NCI-H748 treated with DMSO at 0.1 percent for 48 hours (cell line): Measurements from ENCODE around the gene EIF2S2.

Experiments used
- DNase-seq: peaks from one replicate; lab custom pipeline; 2025; lab: John Stamatoyannopoulos, UW

EIF2S2 gene

DNA sequence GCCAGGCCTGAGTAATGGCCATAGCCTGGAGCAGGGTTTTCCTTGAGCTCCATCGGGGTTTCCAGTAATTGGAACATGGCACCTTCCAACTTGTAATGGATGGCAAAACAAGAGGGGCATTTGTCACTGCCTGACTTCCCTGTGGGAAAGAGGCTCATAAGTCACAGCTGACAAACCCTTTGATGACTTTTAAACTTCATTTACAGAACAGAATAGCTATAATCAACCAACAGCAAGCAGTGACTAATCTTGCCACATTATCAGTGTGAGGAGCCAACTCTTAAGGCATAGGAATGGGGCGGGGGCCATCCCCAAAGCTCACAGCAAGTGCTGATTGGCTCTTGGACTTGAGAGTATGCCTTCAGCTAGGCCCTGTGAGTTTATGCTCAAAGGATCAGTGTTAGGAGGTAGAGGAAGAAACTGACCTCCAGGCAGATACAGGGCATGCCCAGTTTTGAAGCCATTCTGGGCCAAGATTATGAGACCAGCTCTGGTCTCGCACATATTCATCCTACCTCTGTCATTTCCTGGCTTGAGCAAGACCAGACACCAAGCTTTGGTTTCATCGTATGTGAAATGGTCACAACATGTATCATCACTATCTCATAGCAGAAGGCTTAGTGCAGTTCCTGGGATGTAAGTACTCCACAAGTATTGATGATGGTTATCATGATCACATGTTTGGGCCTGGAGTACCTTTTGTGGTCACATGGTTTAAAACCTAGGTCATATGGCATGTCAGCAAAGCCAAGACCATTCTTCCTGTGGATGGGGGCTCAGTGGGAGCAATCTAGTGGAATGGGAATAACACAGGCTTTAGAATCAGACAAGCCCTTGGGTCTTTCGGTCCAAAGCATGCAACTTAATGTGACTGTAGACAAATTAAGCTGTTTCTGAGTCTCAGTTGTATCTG lies 49.2 kb downstream of the EIF2S2 start:
- DNase-seq: no peak

DNA sequence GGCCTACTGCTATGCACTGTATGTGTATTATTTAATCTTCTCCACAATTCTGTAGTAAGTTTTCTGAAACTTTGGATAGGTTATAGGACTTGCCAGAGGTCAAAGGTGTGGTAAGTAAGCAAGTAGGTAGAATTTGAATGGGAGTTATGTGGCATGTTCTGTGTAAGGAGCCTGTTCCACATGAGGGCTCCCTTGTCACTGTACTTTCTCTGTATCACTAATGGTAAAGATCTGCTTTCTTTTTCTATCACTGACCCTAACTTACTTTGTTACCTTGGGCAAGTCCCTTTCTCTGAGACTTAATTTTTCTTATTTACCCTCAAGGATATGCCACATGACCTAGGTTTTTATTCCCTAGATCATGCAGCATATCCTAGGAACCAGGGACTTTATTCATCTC lies 50.3 kb downstream of the EIF2S2 start:
- DNase-seq: no peak

DNA sequence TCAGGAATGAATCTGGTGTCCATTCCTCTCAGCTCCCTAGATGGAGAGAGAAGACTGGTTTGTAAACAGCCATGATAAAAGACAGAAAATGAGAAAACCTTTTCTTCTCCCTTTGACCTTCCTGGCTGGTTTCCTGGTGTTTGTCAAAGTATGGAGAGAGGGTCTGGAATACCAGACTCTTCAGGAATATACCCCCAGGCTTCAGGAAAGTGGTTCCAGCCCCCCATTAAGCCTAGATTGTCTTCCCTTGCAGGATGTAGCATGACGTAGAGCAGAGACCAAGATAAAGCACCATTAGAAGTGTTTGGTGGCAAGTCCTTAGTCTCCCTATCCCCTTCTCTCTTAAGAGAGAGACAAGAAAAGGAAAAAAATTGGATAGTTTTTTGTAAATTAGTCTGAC lies 51.1 kb downstream of the EIF2S2 start:
- no peak for DNase-seq

DNA sequence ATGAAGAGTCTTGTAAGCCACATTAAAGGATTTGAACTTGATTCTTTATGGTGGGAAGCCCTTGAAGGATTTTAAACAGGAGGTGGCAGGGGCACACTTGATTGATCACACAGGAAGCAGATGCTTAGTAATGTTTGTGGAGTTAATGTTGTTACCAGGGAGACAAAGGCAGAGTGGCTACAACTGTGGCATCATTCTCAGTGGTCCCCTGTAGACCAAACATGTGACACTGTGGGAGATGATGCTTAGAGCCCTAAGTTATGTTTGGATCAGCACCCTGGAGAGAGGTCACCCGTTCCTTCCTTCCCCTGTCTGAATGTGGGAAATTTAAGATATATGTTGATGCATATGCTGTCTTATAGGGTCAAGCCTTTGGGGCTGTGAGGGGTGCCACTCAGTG lies 53.2 kb downstream of the EIF2S2 start:
- DNase-seq: no peak

DNA sequence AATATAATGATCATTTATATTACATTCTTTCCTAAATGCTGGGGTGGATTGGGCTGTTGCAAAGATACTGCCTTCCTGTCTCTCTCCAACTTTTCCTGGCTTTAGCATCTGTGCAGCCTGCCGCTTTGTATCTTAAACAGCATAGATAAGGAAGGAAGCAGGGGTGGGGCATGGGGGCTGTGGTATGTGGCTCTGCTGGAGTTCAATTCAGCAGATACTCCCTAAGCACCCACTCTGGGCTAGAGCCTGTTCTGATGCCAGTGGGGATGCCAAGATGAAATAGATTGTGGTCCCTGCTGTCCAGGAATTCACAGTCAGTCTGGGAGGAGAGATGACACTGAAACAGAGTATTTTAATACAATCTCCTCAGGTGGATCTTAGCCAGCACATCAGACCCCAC lies 56.8 kb downstream of the EIF2S2 start:
- DNase-seq: no peak

DNA sequence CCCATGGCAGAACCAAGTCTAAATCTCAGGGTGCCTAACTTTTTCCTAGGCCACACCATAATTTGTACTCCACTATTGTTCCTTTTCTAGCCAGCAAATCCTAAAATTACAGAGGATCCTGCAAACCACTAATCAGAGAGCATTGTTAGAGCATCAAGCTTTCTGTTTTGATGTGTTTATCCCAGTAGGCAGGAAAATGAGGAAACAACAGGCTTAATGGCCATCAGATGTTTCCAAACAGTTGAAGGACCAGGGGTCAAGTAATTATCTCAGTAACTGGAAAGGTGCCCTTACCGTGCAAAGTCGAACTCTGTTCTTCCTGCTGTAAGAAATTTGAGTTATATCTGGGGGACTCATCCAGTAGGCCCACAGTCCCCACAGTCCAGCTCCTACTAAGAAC lies 59.6 kb downstream of the EIF2S2 start:
- no peak for DNase-seq

DNA sequence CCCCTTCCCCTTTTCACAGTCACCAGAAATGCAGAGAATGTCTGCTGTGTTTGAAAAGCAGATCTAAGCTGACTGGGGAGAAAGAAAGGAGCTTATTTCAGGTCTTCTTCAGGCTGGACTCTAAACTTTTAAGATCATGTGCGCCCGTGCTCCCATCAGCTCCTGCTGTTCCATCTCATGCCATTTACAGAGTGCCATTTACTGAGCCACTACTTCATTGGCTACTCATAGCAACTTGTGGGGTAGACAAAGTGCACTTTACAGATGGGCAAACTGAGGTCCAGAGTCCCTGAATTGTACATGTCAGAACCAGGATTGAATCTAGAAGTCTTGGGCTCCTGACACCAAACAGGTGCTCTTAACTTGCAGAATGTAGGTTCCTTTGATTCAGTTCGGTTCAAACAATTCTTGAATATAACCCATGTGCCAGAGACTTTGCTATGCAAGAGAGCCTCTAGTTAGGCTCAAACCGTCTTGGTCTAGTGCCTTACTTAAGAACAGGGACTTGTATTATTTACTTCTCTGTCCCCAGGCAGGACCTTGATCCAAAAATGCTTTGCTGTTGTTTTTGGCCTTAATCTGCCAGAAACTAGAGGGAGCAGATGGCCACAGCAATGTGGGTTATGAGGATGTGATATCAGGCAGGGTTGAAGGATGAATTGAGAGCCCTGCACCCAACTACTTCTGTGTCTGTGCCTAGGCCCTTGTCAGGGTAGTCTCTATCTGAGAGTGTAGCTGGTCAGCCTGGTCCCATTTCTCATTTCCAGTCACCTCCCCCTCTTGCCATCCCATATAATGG lies 61.9 kb downstream of the EIF2S2 start:
- no peak for DNase-seq

DNA sequence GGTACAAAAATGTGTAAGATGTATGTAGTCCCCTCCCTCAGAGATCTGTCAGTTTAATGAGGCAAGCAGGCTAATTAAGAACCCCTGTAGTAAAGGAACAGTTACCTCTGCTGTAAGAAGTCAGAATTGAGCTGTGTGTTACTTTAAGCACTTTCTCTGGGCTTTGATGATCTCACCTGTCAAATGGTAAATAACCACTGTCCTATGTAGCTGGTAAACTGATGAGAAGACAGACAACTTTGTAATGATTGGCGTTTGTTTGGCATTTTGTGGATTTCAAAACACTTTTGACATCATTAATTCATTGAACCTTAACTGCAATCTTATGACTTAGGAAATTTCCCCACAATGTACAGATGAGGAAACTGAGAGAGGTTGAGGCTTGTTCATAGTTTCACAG lies 62.7 kb downstream of the EIF2S2 start:
- no peak for DNase-seq

DNA sequence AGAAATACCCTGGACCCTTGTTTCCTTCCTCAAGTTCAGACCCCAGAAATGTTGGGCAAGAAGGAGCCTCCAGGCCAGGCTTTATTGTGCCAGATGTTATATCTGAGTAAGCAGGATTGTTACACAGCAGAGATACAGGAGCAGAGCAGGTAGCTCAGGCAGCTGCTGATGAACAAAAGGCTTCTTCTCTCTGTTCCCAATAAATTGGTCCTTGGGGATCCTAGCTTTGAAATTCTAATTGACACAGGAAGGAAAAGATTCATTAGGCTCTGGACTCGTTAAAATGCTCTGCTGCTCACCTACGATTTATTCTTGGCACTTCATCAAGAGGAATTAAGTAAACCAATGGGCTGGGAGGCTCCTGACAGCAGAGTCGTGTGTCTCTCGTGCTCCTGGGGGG lies 64.1 kb downstream of the EIF2S2 start:
- DNase-seq: no peak

DNA sequence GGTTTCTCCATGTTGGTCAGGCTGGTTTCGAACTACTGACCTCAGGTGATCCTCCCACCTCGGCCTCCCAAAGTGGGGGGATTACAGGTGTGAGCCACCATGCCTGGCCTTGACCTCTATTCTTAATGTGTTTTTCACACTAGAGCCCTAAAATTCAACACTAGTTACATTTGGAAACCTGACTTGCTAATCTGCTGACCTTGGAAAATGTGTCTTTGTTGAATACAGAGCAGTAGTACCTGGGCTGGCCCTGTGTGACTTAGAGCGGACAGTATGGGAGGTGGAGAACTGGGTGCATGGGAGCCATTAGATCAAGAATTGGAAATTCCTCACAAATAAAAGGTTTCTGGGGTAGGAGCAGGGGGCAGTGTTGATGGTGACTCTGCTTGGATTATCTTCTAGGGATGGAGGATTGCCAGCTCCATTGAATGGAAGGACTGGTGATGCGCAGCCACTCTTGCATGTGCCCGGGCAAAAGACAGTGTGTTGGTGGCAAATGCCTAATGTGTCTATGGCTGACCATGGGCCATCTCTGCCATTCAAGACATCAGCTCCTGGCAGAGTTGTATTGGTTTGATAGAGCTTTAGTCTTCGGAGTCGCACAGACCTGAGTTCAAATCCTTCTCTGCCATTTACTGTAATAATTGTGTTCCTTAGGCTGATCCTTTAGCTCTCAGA lies 64.9 kb downstream of the EIF2S2 start:
- DNase-seq: no peak

DNA sequence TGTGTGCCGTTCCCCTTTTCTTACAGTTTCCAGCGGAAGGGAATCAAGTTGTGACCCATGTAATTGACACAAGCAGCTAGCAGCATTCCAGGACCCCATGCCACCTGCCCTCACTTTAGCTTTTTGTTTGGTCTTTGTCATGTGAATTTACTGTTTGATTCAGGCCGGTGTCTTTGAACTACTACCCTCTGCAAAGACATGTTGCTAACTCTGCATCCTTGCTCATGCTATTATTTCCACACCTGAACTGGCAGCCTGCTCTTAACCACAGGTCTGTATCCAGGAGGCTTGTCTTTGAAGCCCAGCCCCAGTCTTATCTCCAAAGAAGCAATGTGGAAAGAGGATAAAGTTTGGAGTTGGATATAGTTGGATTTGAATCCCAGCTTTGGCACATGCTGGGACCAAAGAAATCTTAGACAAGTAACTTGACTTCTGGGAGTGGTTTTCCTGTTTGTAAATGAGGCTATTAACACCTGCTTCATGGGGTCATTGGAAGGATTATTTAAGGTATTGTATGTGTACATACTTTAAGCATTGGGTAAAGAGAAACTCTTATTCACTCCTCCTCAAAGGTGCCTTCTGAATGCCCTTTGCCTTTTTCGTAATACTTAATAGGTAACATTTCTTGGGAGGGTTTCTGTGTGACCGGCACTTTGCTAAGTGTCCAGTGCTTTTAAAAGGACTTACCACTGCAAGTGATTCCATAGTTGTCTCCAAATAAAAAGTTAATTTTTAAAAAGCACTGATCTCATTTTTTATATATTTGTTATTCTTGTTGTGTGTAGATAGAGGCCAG lies 65.9 kb downstream of the EIF2S2 start:
- DNase-seq: no peak

DNA sequence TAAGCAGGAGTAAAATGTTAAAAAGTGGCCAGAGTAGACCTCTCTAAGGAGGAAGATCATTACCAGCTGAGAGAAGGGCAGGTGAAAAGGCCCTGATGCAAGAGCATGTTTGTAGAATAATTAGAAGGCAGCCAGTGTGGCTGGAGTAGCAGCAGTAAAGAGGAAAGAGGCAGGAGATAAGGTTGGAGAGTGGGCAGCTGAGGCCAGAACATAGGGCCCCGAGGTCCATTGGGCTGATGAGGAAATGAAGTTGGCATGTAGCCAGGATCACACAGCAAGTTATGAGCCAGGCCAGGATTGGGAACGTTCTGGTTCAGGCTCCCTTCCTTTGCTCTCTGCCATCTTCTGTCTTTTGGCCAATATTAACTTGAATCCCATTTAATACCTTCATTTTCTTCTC lies 66.7 kb downstream of the EIF2S2 start:
- DNase-seq: no peak

DNA sequence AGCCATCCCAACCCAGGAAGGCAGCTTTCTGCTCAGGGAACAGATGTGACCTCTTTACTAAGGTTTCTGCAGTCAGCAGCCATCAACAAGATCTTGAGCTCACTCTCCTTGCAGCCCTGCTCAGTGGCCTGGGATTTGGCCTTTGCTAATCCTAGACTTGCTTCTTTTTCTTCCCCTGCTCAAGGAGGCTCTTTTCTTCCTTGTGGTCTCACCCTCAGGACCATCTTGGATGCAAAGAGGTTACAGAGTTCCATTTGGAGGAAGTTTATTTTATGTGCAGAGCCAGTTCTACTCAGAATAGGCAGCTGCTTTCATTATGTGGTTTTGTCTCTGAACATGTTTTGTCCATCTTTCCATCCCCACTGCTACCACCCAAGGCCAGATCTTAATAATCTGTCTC lies 69.0 kb downstream of the EIF2S2 start:
- no peak for DNase-seq

DNA sequence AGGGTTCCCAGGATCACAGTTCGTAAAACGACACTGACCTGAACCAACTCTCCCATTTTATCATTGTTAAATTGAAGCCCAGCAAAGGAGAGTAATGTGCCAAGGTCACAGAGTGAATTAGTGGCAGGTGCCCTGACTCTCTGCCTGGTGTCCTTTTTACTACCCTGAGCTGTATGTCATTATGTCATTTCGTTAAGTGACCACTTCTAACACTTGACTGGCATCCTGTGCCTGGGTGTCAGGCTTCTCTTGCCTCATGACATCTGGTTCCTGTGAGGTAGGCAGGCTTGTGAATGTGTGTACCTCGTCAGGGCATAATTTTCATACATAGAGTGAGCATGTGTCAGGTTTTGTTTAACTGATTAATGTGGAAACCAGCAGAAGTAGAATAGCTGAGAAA lies 69.8 kb downstream of the EIF2S2 start:
- DNase-seq: no peak

DNA sequence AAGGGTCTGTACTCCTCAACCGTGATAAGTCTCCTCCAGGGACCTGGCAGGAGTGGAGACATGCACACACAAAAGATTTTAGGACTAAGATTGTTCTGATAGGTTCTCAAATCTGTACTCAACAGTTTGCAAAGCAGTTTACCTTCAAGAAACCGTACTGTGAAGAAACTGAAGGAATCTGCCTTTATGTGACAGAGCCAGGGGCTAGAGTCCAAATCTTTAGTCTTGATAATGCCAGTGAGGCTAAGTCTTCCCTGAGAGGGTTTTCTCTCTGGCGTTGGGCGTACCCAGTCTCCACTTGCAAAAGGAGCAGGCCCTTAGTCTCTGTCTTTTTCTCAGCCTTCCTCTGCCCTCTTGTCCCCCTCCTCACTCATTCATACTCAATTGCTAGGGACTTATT lies 70.8 kb downstream of the EIF2S2 start:
- DNase-seq: no peak

DNA sequence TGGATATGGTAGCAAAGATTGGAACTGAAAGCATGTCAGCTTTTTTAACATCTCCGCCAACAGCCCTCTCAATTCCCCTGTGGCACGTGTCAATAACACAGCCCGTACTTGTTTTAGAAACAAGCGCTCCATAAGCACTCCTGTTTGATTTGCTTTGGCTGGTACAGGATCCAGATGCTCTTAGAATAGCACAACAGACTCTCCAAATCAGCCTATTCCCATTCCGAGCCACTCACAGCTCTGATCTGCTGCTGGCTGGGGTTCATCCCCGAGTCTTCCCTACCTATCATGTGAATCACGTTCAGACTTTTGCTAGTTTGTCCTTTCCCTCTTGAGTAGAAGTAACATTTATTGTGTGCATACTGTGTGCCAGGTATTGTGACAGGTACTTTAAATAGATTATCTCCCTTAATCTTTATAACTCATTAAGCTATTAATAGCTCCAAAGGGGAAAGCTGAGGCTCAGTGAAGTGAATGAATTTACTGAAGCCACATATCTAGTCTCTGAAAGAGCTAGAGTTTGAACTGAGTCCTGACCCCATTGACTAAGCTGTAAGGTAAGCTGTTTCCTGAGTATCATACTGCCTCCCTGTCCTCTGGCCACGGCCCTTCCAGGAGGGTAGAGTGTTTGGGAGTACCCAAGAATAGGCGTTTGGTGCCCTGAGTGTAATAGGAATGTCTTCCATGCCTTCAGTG lies 71.6 kb downstream of the EIF2S2 start:
- DNase-seq: no peak
